Measurements from ENCODE around the gene PSMB3.
"Not testable (repeated sequence)": the region's sequence is repeated elsewhere in the genome, so short reads cannot be mapped to it uniquely, and the experiment has no call there.

PSMB3 gene

DNA sequence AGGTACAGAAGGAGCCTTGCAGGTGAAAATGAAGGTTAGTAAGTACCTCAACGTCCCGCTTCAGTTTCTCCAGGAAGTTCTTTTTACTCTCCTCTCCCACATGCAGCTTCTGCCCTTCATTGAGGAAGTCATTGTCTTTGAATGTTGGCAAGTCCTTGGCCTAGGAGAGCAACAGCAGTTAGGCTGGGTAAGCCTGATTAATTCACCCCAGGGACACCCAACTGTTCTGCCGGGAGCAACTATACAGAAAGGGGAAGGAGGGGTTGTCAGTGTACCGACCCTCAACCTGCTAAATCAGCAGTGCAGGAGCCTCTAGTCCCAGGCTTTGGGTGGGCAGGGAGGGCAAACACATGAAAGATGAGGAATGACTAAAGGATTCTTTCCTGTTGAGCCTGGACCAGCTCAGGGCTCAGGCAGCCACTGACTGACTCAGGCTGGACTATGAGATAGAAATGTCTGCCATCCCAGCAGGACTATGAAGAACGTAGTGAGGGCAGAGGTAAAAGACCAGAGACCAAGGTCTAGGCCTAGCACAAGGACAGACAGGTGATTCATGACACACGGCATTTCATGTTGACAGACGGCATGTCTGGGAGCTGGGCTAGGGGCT, 25.2 kb downstream of the PSMB3 start:
- Mint-ChIP-seq H3K27me3 (ENCODE audit: low read depth) (no peaks in the 10 kb centered on the region), H3K9me3 (no peaks in the 10 kb centered on the region), H3K4me3 (no peak overlapping the region), H3K27ac (no peak overlapping the region), H3K4me1 (ENCODE audit: low read depth) (no peaks in the 10 kb centered on the region), H3K36me3 (ENCODE audit: low read depth) (peaks cover 23% of the 10 kb centered on the region)

DNA sequence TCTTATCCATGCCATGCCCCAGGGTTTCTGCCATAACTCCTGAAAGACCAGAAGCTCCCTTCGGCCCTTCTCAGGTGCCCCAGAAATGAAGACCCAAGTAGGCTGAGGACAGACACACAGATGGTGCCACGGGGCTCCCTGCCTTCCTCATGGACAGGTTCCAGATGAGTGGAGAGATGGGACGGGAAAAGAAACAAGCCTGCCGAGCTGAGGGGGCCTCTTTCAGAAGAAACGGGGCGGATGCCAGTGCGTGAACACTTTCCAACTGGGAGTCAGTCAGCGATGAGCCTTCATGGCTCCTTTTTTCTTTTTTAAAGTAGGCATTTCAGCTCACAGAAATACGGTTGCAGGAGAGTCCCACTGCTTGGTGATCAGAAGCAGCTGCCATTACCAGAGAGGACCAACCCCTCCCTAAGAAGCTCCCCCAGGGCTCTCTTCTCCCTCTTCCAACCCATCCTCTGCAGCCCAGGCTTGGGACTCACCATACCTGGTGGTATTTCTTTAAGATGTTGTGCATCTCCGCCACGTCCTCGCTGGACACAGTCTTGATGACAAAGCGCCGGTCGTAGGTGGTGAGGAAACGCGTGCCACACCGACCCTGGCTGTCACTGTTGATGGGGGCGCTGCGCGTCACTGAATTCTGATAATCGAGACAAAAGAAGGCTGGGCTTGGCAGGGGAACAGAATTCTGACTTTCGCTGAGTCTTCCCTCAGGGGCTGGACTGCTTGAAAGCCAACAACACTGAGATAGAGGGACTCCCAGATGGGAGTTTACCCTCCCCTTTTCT, 27.6 kb downstream of the PSMB3 start:
- peaks cover 14% of the 10 kb centered on the region for H3K36me3 Mint-ChIP-seq (ENCODE audit: low read depth)

DNA sequence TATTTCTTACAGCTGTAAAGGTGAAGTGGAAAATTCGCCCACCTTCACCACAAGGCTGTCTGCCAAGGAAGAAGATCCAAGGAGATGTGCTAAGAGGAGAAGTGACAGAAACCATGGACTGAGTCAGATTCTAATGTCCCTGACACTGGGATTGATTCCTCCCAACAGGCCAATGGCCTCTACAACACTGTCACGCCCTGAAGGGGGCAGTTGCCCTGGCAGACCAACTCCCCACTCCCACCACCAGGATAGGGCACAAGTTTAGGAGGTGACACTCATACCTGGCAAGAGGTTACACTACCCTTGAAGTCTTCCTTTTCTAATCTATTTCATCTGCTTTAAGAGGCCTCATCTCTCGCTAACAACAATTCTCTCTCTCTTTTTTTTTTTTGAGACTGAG, 30.7 kb downstream of the PSMB3 start:
- Mint-ChIP-seq H3K4me3 (no peak overlapping the region), H3K27ac (no peak overlapping the region), H3K9me3 (no peaks in the 10 kb centered on the region), H3K36me3 (ENCODE audit: low read depth) (peaks cover 10% of the 10 kb centered on the region), H3K4me1 (ENCODE audit: low read depth) (no peaks in the 10 kb centered on the region), H3K27me3 (ENCODE audit: low read depth) (no peaks in the 10 kb centered on the region)

More for the DNA sequence above, 27.6 kb downstream of the PSMB3 start:
- Mint-ChIP-seq H3K9me3 (no peaks in the 10 kb centered on the region), H3K4me3 (no peak overlapping the region), H3K27ac (no peak overlapping the region), H3K4me1 (ENCODE audit: low read depth) (no peaks in the 10 kb centered on the region), H3K27me3 (ENCODE audit: low read depth) (no peaks in the 10 kb centered on the region)

DNA sequence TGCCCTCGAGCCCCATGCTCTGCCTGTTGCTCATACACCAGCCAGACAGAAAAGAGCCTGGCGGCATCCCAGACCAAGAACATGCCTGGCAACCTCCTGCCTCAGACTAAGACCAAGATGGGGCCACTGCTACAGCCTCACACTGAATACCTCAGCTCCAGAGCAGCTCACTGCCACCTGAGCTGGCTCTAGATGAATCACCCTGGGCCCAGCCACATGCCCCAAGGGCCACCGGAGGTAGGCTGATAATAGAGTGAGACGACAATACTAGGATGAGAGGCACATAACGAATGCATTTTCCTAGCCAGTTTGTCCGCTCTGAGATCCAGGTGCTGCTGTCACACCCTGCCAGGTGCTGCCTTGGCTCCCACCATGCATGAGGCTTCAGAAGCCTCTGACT, 33.8 kb downstream of the PSMB3 start:
- Mint-ChIP-seq H3K27me3 (ENCODE audit: low read depth) (no peaks in the 10 kb centered on the region), H3K4me1 (ENCODE audit: low read depth) (no peaks in the 10 kb centered on the region), H3K27ac (no peak overlapping the region), H3K36me3 (ENCODE audit: low read depth) (peaks cover 5% of the 10 kb centered on the region), H3K9me3 (no peaks in the 10 kb centered on the region), H3K4me3 (no peak overlapping the region)

DNA sequence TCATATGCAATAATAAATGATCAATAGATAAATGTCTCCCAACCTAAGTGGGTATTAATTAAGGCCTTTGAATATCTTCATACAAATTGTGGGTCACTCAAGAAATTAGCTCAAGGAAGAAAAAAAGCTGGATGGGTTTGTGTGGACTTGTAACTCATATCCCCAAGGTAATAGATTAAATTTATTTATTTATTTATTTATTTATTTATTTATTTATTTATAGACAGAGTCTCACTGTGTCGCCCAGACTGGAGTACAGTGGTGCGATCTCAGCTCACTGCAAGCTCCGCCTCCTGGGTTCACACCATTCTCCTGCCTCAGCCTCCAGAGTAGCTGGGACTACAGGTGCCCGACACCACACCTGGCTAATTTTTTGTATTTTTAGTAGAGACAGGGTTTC, 35.5 kb downstream of the PSMB3 start:
- not testable (repeated sequence) for H3K4me3 Mint-ChIP-seq; H3K27ac Mint-ChIP-seq; H3K27me3 Mint-ChIP-seq (ENCODE audit: low read depth); H3K36me3 Mint-ChIP-seq (ENCODE audit: low read depth); H3K4me1 Mint-ChIP-seq (ENCODE audit: low read depth); H3K9me3 Mint-ChIP-seq

DNA sequence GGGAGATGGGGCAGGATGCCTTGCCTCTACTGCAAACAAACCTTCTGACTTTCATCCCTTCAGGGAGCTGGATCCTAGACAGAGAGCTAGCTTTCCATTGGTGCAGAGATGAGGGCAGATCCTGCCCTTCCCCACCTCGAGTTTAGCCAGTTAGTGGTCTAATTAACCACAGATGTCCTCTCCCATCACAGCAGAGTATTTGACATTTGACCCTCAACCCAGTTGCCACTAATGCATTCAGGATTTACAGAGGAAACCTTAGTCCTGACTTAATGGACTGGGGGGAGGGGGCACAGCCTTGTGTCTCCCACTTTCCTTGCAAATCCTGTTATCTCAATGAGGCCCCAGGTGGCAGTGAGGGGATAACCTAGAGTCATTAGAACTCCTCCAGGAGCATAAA, 36.6 kb downstream of the PSMB3 start:
- no peaks in the 10 kb centered on the region for H3K4me1 Mint-ChIP-seq (ENCODE audit: low read depth)
- no peaks in the 10 kb centered on the region for H3K9me3 Mint-ChIP-seq
- H3K27ac Mint-ChIP-seq = no peak overlapping the region
- H3K27me3 Mint-ChIP-seq (ENCODE audit: low read depth) = no peaks in the 10 kb centered on the region
- peaks cover 5% of the 10 kb centered on the region for H3K36me3 Mint-ChIP-seq (ENCODE audit: low read depth)
- H3K4me3 Mint-ChIP-seq = no peak overlapping the region

DNA sequence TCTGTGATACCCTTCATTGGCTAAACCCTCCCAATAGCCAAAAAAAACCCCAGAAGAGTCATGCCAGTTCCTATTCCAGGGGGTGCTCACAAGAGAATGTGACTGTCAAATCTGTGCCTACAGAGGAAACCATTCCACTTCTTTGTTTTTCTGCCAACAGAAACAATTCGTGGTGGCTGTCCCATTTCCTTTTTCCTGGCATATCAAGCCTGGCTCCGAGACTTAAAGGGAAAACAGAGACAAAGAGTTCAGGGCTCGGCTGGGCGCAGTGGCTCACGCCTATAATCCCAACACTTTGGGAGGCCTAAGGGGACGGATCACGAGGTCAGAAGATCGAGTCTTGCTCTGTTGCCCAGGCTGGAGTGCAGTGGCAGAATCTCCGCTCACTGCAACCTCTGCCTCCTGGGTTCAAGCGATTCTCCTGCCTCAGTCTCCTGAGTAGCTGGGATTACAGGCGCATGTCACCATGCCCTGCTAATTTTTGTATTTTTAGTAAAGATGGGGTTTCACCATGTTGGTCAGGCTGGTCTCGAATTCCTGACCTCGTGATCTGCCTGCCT, 37.7 kb downstream of the PSMB3 start:
- not testable (repeated sequence) for H3K4me1 Mint-ChIP-seq (ENCODE audit: low read depth); H3K36me3 Mint-ChIP-seq (ENCODE audit: low read depth); H3K4me3 Mint-ChIP-seq; H3K9me3 Mint-ChIP-seq; H3K27me3 Mint-ChIP-seq (ENCODE audit: low read depth); H3K27ac Mint-ChIP-seq

DNA sequence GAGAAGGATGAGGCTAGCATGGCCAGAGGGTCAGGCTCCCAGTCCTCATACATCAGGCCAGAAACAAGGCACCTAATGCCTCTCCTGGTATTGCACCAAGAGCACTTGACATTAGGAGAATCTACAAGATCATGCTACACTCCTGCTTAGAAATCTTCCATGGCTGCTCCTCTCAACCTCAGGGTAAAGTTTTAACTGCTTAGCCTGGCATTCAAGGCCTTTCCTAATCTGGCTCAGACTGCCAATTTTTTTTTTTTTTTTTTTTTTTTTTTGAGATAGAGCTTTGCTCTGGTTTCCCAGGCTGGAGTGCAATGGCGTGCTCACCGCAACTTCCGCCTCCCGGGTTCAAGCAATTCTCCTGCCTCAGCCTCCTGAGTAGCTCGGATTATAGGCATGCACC, 38.6 kb downstream of the PSMB3 start:
- Mint-ChIP-seq H3K4me3 (no peak overlapping the region), H3K27ac (no peak overlapping the region), H3K36me3 (ENCODE audit: low read depth) (peaks cover 3% of the 10 kb centered on the region), H3K9me3 (no peaks in the 10 kb centered on the region), H3K4me1 (ENCODE audit: low read depth) (no peaks in the 10 kb centered on the region), H3K27me3 (ENCODE audit: low read depth) (no peaks in the 10 kb centered on the region)

DNA sequence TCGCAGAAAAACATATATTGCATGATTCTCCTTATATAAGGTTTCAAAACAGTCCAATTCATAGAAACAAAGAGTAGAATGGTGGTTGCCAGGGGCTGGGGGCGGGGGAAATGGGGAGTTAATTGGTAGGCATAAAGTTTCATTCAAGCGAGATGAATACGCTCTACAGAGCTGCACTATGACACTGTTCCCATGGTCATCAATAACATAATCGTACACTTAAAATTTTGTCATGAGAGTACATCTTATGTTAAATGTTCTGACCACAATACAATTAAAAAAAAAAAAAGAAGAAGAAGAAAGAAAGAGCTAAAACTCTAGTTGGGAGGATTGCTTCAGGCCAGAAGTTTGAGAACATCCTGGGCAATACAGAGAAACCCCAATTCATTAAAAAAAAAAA, 41.7 kb downstream of the PSMB3 start:
- Mint-ChIP-seq H3K36me3 (ENCODE audit: low read depth) (peaks cover 9% of the 10 kb centered on the region), H3K4me1 (ENCODE audit: low read depth) (peaks cover 22% of the 10 kb centered on the region)

DNA sequence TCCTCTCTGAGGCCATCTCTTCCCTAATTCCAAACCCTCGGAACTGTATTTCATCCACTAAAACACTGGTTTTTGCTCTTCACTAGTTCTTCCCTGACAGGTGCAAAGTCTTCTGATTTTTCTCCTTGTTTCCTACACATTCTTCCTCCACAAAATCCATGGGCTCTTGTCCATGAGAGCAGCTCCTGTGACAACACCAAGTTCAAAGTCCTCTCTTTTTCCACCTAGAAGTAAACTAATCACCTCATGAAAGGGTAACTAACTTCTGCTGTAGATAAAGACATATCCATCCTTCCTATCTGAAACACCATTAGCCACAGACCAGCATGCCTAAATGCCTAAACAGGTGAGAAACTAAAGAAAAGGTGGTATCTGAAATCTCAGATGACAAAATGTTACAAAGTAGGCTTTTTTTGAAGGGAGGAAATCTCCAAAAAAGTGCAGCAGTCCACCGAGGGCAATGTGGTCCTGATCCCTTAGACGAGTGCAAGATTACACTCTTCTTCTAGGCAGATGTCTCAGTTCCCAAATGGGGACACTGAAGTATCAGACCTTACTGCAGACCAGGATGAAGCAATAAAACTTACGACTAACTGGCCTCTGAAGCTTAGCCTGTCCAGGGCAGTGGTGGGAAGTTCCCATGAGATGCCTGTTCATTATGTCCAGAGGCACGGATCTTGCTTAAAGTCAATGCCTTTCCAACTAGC, 44.1 kb downstream of the PSMB3 start:
- H3K27ac Mint-ChIP-seq = no peak overlapping the region
- no peaks in the 10 kb centered on the region for H3K27me3 Mint-ChIP-seq (ENCODE audit: low read depth)
- peaks cover 32% of the 10 kb centered on the region for H3K4me1 Mint-ChIP-seq (ENCODE audit: low read depth)
- peaks cover 19% of the 10 kb centered on the region for H3K36me3 Mint-ChIP-seq (ENCODE audit: low read depth)
- H3K9me3 Mint-ChIP-seq = no peaks in the 10 kb centered on the region
- peak overlapping the region; percentile 34 for H3K4me3 Mint-ChIP-seq

More for the DNA sequence above, 41.7 kb downstream of the PSMB3 start:
- Mint-ChIP-seq H3K27ac (no peak overlapping the region), H3K4me3 (no peak overlapping the region), H3K27me3 (ENCODE audit: low read depth) (no peaks in the 10 kb centered on the region), H3K9me3 (no peaks in the 10 kb centered on the region)

DNA sequence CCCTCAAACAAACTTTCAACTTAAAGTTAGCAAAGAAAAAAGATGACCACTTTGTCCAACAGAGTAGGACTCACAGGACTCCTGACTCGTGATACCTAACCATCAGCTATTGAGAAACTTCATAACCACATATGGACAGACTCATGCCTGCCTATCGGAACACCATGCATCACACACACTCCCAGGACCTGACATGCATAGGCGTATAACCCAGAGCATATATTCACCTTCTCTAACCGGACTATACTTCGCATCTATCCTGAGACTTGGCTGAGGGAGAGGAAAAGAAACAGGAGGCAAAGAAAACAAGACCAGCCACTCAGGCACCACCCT, 44.6 kb downstream of the PSMB3 start:
- H3K9me3 Mint-ChIP-seq = no peaks in the 10 kb centered on the region
- H3K4me3 Mint-ChIP-seq = no peak overlapping the region

DNA sequence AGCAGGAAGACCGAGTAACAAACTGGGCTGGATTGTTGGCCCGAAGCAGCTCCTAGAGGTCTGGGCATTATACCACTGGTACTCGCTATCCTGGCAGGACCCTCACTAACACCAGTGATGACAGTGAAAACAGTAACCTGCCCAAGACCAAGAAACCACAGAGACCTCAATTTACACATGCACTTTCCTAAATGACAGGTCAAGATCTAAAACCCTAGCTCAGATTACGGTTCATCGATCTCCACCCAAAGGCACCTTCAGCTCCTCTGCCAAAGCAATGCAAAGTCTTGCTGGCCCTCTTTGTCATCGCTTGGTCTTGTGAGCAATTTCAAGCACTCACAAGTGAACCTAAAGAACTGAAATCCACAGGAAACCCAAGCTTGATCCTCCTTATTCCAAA, 45.3 kb downstream of the PSMB3 start:
- H3K9me3 Mint-ChIP-seq = no peaks in the 10 kb centered on the region
- H3K27ac Mint-ChIP-seq = peak overlapping the region; percentile 67
- H3K27me3 Mint-ChIP-seq (ENCODE audit: low read depth) = no peaks in the 10 kb centered on the region
- H3K4me3 Mint-ChIP-seq = peak overlapping the region; percentile 96
- peaks cover 30% of the 10 kb centered on the region for H3K36me3 Mint-ChIP-seq (ENCODE audit: low read depth)
- peaks cover 33% of the 10 kb centered on the region for H3K4me1 Mint-ChIP-seq (ENCODE audit: low read depth)

More for the DNA sequence above, 44.6 kb downstream of the PSMB3 start:
- H3K36me3 Mint-ChIP-seq (ENCODE audit: low read depth) = peaks cover 24% of the 10 kb centered on the region
- no peak overlapping the region for H3K27ac Mint-ChIP-seq
- no peaks in the 10 kb centered on the region for H3K27me3 Mint-ChIP-seq (ENCODE audit: low read depth)
- H3K4me1 Mint-ChIP-seq (ENCODE audit: low read depth) = peaks cover 33% of the 10 kb centered on the region

DNA sequence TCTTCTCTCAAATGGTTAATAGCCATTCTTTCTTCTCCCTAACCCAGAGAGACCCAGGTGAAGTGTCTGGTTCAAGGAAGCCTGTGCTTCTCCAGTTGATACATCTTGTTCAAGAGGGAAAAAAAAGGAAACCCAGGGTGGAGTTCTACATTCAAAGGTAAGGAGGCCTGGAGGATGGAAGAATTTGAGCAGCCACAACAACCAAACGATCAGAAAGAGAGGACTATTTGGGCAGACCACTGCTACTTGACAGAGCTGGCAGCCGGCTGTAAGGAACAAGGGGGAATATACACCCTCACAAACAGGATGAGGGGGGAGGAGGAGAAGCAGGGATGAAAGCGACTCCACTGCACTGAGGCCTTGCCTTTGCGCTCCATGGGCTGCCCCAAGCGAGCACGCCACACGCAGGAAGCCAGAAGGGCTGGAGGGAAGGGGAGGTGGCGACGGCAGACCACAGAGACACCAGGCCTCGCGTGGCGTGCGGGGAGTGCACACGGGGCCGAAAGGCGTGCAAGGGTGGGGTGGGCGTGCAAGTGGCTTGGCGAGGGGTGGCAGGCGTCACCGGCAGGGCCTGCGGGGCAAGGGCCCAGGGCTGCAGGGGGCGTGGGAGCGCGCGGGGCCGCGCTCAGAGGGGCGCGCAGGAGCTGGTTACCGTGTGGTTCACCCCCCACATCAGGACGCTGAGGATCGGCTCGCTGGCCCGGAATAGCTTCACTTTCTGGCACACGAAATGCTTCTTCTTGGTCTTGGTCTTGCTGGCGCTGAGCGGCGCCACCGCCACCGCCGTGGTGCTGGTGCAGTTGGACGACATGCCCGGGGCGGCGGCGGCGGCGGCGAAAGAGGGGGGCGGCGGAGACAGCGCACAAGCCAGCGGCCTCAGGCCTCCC, 46.3 kb downstream of the PSMB3 start:
- Mint-ChIP-seq H3K4me3 (peak overlapping the region; percentile 96), H3K9me3 (no peaks in the 10 kb centered on the region), H3K36me3 (ENCODE audit: low read depth) (peaks cover 32% of the 10 kb centered on the region), H3K27me3 (ENCODE audit: low read depth) (no peaks in the 10 kb centered on the region), H3K4me1 (ENCODE audit: low read depth) (peaks cover 33% of the 10 kb centered on the region), H3K27ac (peak overlapping the region; percentile 88)

Measured in T-helper 1 cell treated with Interleukin-12 subunit alpha and Interleukin-12 subunit beta and Interleukin-4 antibody, amounts not matched to agents 30 μg/mL and 1 μg/mL, for 36 hours (primary cell).